ENCODE data around the gene SOBP. TPM values are rescaled to one million over a fixed set of nuclear protein-coding genes. Genes with fewer than 3 reads are reported as not detected.

Gene SOBP
- total and polyA plus RNA-seq, 10 donors = 0.87 to 7.8 (median 4.9) TPM

GRCh38 chr6:107673076-107673494, 183.2 kb downstream of the SOBP start:
- no peak for DNase-seq

GRCh38 chr6:107674995-107675738, 185.2 kb downstream of the SOBP start:
- intact Hi-C loops (cut with DNase I; ENCODE audit: low total_unique reads) = loop anchor here (10.0 kb wide), 1 partner anchor 170 kb away; no protein-coding TSS in a partner anchor
- H3K27ac ChIP-seq = peak overlapping the region in 5 of 8 donors; percentile 32 to 79 (median 46)

More at GRCh38 chr6:107673076-107673494, 183.2 kb downstream of the SOBP start:
- H3K27me3 ChIP-seq (replicated peaks in 1 of 7) = no peaks in the 10 kb centered on the region
- peaks cover 27 to 57% (median 40%) of the 10 kb centered on the region in 6 donors for H3K4me1 ChIP-seq
- TF ChIP-seq CTCF (IDR thresholded peaks at IDR 0.05 in 8 of 11, conservative IDR thresholded peaks at IDR 0.05 in 3 of 11) (no peak), POLR2A (IDR thresholded peaks at IDR 0.05) (no peak), POLR2AphosphoS5 (IDR thresholded peaks at IDR 0.05) (no peak)
- WGBS, 5 donors = 80 to 90% (median 87%) methylated on average over 13 of the region's 13 CpGs
- H3K36me3 ChIP-seq = no peaks in the 10 kb centered on the region
- intact Hi-C loops (cut with DNase I; ENCODE audit: low total_unique reads) = loop anchor here (10.0 kb wide), 1 partner anchor 172 kb away; no protein-coding TSS in a partner anchor
- no peaks in the 10 kb centered on the region for H3K9me3 ChIP-seq
- no peak overlapping the region for H3K27ac ChIP-seq
- no peak overlapping the region for H3K4me3 ChIP-seq

GRCh38 chr6:107676042-107676441, 186.1 kb downstream of the SOBP start:
- H3K4me3 ChIP-seq = no peak overlapping the region
- no peak for DNase-seq
- no peak overlapping the region for H3K27ac ChIP-seq
- H3K36me3 ChIP-seq = no peaks in the 10 kb centered on the region
- peak in 1 of 3 donors; percentile 27 for TF ChIP-seq POLR2AphosphoS5 (IDR thresholded peaks at IDR 0.05)
- no peak for TF ChIP-seq CTCF (IDR thresholded peaks at IDR 0.05 in 8 of 11, conservative IDR thresholded peaks at IDR 0.05 in 3 of 11)
- no peaks in the 10 kb centered on the region for H3K27me3 ChIP-seq (replicated peaks in 1 of 7)
- H3K9me3 ChIP-seq = no peaks in the 10 kb centered on the region
- intact Hi-C loops (cut with DNase I; ENCODE audit: low total_unique reads) = loop anchor here (10.0 kb wide), 1 partner anchor 169 kb away; no protein-coding TSS in a partner anchor
- WGBS, 5 donors = 64 to 78% (median 72%) methylated on average over 11 of the region's 11 CpGs
- H3K4me1 ChIP-seq = peaks cover 8 to 31% (median 20%) of the 10 kb centered on the region in 6 donors

More at GRCh38 chr6:107674995-107675738, 185.2 kb downstream of the SOBP start:
- Histone ChIP-seq H3K36me3 (no peaks in the 10 kb centered on the region), H3K4me1 (peaks cover 16 to 40% (median 29%) of the 10 kb centered on the region in 6 donors), H3K27me3 (replicated peaks in 1 of 7) (no peaks in the 10 kb centered on the region), H3K4me3 (peak overlapping the region in 1 of 8 donors; percentile 51), H3K9me3 (no peaks in the 10 kb centered on the region)
- DNase-seq = peak; percentile 97
- TF ChIP-seq CTCF (IDR thresholded peaks at IDR 0.05 in 8 of 11, conservative IDR thresholded peaks at IDR 0.05 in 3 of 11) (peak; percentile 70 to 93 (median 88)), POLR2AphosphoS5 (IDR thresholded peaks at IDR 0.05) (peak; percentile 53 to 68 (median 58)), POLR2A (IDR thresholded peaks at IDR 0.05) (no peak)
- WGBS, 5 donors = 7 to 14% (median 9%) methylated on average over 5 to 15 of the region's 15 CpGs

- no peak overlapping the region for H3K4me3 ChIP-seq
- no peaks in the 10 kb centered on the region for H3K36me3 ChIP-seq
- 92 to 100% (median 100%) methylated on average over 1 of the region's 1 CpG for WGBS, 5 donors
- no peak for TF ChIP-seq POLR2AphosphoS5 (IDR thresholded peaks at IDR 0.05)
- no peak for TF ChIP-seq CTCF (IDR thresholded peaks at IDR 0.05 in 8 of 11, conservative IDR thresholded peaks at IDR 0.05 in 3 of 11)
- no peak for TF ChIP-seq POLR2A (IDR thresholded peaks at IDR 0.05)
- H3K9me3 ChIP-seq = no peaks in the 10 kb centered on the region
- H3K4me1 ChIP-seq = peaks cover 0 to 19% (median 11%) of the 10 kb centered on the region in 6 donors
- no peak for DNase-seq
- H3K27me3 ChIP-seq (replicated peaks in 1 of 7) = no peaks in the 10 kb centered on the region
- intact Hi-C loops (cut with DNase I; ENCODE audit: low total_unique reads) = loop anchor here (10.0 kb wide), 1 partner anchor 167 kb away; no protein-coding TSS in a partner anchor
- no peak overlapping the region for H3K27ac ChIP-seq
Observed at GRCh38 chr6:107677399-107677798, 187.5 kb downstream of the SOBP start.
